DMS153 treated with DMSO at 0.1 percent for 48 hours (cell line): ENCODE results near the gene NRROS.

Experiments
- DNase-seq: peaks from one replicate; lab custom pipeline; 2025; ENCODE audit not compliant: unreplicated experiment; lab: John Stamatoyannopoulos, UW

The NRROS gene

GRCh38 chr3:196645897-196646665, 6.6 kb downstream of the NRROS start:
- DNase-seq, result no peak

GRCh38 chr3:196646666-196647216, 7.2 kb downstream of the NRROS start:
- no peak for DNase-seq

GRCh38 chr3:196650740-196651311, 11.3 kb downstream of the NRROS start:
- no peak for DNase-seq

- no peak for DNase-seq
Observed at GRCh38 chr3:196651819-196652218, 12.3 kb downstream of the NRROS start.

GRCh38 chr3:196652961-196653795, 13.7 kb downstream of the NRROS start:
- DNase-seq, result no peak

GRCh38 chr3:196654006-196654734, 14.7 kb downstream of the NRROS start:
- no peak for DNase-seq

- DNase-seq, result no peak
Observed at GRCh38 chr3:196654735-196655090, 15.2 kb downstream of the NRROS start.

GRCh38 chr3:196655496-196655895, 16.0 kb downstream of the NRROS start:
- DNase-seq, result no peak

- DNase-seq, result no peak
Observed at GRCh38 chr3:196656213-196656612, 16.7 kb downstream of the NRROS start.

GRCh38 chr3:196659901-196660351, 20.4 kb downstream of the NRROS start:
- no peak for DNase-seq

- DNase-seq, result peak; percentile 12
Observed at GRCh38 chr3:196660381-196661166, 21.1 kb downstream of the NRROS start.

GRCh38 chr3:196661400-196661799, 21.9 kb downstream of the NRROS start:
- no peak for DNase-seq

GRCh38 chr3:196662033-196662432, 22.5 kb downstream of the NRROS start:
- no peak for DNase-seq

- no peak for DNase-seq
Observed at GRCh38 chr3:196662711-196663571, 23.4 kb downstream of the NRROS start.

GRCh38 chr3:196666001-196666867, 26.7 kb downstream of the NRROS start:
- DNase-seq, result peak; percentile 54

- no peak for DNase-seq
Observed at GRCh38 chr3:196667056-196667825, 27.7 kb downstream of the NRROS start.

GRCh38 chr3:196670339-196670738, 30.8 kb downstream of the NRROS start:
- DNase-seq, result no peak
